Amygdala (tissue), 56 donors: ENCODE measurements around the gene KLHL42.
"Not testable (repeated sequence)": the region's sequence is repeated elsewhere in the genome, so short reads cannot be mapped to it uniquely, and the experiment has no call there.

Experiments used
- DNase-seq, 56 donors: peaks; one replicate each; lab custom pipeline; 2025; lab: John Stamatoyannopoulos, UW

KLHL42 gene

GRCh38 chr12:27847293-27847692 lies 67.3 kb downstream of the KLHL42 start:
- not testable (repeated sequence) for DNase-seq

- no peak for DNase-seq
Observed at GRCh38 chr12:27851311-27851710, 71.3 kb downstream of the KLHL42 start.

GRCh38 chr12:27852117-27852516 lies 72.1 kb downstream of the KLHL42 start:
- no peak for DNase-seq
